Choroid plexus epithelial cell (primary cell): ENCODE measurements around the gene ZBTB43.
"Not testable (repeated sequence)": the region's sequence is repeated elsewhere in the genome, so short reads cannot be mapped to it uniquely, and the experiment has no call there.

ENCODE experiments used
- DNase-seq: peaks from one replicate; pipeline ENCODE4 v3.0.0-alpha.2; 2010; ENCODE audit warnings: low read depth
- H3K4me3 ChIP-seq: 2 replicates; pipeline ENCODE4 v1.5.1; 2011; ENCODE audit warnings: low read depth, mild to moderate bottlenecking, control low read depth, low read length, moderate library complexity
- TF ChIP-seq, protein P1 (sequence below): conservative IDR thresholded peaks from 2 replicates; pipeline ENCODE4 v1.5.1; 2011; ENCODE audit warnings: low read depth, mild to moderate bottlenecking, control low read depth, inconsistent platforms, low read length, moderate library complexity

ZBTB43 gene

GRCh38 chr9:126763130-126763764, 41.6 kb upstream of the ZBTB43 start:
- TF ChIP-seq, protein P1, sequence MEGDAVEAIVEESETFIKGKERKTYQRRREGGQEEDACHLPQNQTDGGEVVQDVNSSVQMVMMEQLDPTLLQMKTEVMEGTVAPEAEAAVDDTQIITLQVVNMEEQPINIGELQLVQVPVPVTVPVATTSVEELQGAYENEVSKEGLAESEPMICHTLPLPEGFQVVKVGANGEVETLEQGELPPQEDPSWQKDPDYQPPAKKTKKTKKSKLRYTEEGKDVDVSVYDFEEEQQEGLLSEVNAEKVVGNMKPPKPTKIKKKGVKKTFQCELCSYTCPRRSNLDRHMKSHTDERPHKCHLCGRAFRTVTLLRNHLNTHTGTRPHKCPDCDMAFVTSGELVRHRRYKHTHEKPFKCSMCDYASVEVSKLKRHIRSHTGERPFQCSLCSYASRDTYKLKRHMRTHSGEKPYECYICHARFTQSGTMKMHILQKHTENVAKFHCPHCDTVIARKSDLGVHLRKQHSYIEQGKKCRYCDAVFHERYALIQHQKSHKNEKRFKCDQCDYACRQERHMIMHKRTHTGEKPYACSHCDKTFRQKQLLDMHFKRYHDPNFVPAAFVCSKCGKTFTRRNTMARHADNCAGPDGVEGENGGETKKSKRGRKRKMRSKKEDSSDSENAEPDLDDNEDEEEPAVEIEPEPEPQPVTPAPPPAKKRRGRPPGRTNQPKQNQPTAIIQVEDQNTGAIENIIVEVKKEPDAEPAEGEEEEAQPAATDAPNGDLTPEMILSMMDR: no peak
- no peak overlapping the region for H3K4me3 ChIP-seq
- peak; percentile 6 for DNase-seq

GRCh38 chr9:126773004-126773607, 31.7 kb upstream of the ZBTB43 start:
- TF ChIP-seq, protein P1: peak; percentile 79
- H3K4me3 ChIP-seq: no peak overlapping the region
- DNase-seq: peak; percentile 59

GRCh38 chr9:126775926-126776325, 28.9 kb upstream of the ZBTB43 start:
- TF ChIP-seq, protein P1: no peak
- no peak for DNase-seq
- H3K4me3 ChIP-seq: no peak overlapping the region

DNA sequence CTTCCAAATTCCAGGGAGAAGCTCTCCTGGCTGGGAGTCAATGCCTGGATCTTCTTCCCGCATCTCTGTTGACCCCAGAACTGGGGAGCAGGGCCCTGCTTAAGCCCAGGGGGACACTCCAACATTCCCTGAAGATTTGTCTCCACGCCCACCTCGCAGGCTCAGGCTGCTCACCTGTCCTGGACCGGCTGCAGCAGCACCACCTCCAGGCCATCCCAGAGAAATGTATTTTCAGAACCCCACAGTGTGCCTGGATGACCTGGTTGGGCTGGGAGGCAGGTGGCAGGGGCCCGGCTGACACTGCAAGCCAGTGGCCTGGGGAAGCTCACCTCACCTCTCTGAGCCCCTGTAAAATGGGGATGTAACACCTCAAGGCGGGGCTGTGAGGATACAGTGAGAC, 27.1 kb upstream of the ZBTB43 start:
- H3K4me3 ChIP-seq: no peak overlapping the region
- TF ChIP-seq, protein P1: no peak
- no peak for DNase-seq

- no peak overlapping the region for H3K4me3 ChIP-seq
- TF ChIP-seq, protein P1: no peak
- DNase-seq: no peak
These were observed 26.7 kb upstream of the ZBTB43 start for GRCh38 chr9:126778141-126778540.

DNA sequence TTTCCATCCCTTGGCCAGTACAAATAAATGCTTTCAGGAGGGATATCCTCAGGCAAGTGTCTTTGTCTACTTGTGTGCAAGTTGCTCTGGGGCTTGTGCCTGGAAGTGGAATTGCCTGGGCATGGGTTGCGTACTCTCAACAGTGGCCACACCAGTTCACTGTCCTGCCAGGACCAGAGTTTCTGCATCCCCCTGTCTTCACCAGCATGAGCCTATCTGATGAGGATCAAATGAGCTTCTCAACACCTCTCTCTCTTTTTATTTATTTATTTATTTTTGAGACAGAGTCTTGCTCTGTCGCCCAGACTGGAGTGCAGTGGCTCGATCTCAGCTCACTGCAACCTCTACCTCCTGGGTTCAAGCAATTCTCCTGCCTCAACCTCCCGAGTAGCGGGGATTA, 26.1 kb upstream of the ZBTB43 start:
- not testable (repeated sequence) for DNase-seq, H3K4me3 ChIP-seq

- H3K4me3 ChIP-seq: no peak overlapping the region
- TF ChIP-seq, protein P1: peak; percentile 94
- DNase-seq: peak; percentile 74
These were observed 23.4 kb upstream of the ZBTB43 start for GRCh38 chr9:126781186-126782052.
